Globus pallidus (tissue), 1 donor: ENCODE measurements around the gene TFAP2D.

Experiments
- DNase-seq: peaks from one replicate; pipeline ENCODE4 v3.0.0-alpha.2; 2015; ENCODE audit warnings: low spot score

TFAP2D gene

DNA sequence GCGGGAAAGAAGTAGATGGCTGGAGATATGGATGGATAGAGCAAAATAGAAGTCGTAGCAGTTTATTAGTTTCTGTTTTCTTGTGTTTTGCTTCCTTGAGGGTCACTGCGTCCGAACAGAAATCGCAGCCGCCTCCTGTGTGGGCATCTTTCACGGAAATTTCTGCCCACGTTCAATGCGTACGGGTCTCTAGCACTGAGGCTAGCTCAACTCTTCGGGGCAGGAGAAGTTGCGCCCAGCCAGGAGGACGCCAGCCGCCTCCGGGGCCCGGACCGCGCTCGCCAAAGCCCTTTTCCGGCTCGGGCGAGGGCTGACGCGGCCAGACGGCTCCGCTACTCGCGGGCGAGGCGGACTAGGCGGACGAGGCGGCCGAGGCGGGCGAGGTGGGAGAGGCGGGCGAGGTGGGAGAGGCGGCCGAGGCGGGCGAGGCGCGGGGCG is 106.2 kb downstream of the TFAP2D start:
- no peak for DNase-seq

- no peak for DNase-seq
These were observed 106.9 kb downstream of the TFAP2D start for GRCh38 chr6:50819904-50820868.

DNA sequence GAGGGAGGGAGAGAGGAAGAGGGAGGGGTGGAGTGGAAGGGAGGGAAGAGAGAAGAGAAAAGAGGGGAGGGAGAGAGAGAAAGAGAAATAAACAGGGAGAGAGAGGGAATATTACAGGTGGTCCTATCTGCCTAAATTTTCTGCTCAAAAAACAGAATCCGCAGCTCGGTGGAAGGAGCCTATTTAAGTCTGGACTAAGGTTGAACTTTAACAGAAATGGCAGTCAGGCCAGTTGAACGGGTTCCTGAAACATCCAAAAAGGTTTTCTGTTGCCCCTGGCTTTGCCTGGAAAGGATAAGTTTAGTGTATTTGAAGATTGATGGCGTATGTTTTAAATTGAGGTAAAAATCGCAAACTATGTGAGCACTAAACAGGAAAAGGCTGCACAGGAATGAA is 107.5 kb downstream of the TFAP2D start:
- no peak for DNase-seq

- no peak for DNase-seq
These were observed 108.2 kb downstream of the TFAP2D start for GRCh38 chr6:50821441-50822077.

DNA sequence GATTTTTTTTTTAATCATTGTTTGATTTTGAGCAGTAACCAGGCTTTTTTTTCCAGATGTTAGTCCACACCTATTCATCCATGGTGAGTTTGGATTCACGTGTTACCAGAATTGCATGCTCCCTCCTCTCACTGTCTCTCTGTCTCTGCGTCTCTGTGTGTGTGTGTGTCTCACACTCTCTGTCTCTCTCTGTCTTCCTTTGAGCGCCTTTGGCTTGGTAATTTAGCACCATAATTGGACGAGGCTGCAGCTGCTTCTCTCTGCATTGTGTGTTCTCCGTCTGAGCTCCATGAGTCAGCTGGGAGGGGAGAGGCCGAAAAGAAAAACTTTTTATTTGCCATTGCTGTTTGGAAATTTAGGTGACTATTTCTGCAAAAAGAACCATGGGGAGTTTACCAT is 108.8 kb downstream of the TFAP2D start:
- DNase-seq: no peak
